GM19023 (cell line): Measurements from ENCODE around the gene KCNC3.

ENCODE experiments used
- ATAC-seq: cut with Tn5 transposase; IDR thresholded peaks from one replicate; pipeline ENCODE4 v1.9.1; 2021; ENCODE audit warnings: mild to moderate bottlenecking, moderate library complexity; ENCODE audit not compliant: unreplicated experiment

KCNC3 gene

DNA sequence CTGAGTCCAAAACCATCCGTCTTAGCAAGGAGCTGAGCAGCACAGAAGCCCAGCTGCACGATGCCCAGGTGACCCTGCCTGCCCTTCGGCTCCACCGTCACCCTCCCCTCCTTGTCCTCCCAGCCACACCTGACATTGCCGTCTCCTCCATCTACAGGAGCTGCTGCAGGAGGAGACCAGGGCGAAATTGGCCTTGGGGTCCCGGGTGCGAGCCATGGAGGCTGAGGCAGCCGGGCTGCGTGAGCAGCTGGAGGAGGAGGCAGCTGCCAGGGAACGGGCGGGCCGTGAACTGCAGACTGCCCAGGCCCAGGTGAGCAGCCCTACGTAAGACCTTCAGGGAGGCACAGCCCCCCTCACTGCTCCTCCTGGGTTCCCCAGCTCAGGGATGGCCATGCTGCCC is 49.1 kb downstream of the KCNC3 start:
- no peak for ATAC-seq

DNA sequence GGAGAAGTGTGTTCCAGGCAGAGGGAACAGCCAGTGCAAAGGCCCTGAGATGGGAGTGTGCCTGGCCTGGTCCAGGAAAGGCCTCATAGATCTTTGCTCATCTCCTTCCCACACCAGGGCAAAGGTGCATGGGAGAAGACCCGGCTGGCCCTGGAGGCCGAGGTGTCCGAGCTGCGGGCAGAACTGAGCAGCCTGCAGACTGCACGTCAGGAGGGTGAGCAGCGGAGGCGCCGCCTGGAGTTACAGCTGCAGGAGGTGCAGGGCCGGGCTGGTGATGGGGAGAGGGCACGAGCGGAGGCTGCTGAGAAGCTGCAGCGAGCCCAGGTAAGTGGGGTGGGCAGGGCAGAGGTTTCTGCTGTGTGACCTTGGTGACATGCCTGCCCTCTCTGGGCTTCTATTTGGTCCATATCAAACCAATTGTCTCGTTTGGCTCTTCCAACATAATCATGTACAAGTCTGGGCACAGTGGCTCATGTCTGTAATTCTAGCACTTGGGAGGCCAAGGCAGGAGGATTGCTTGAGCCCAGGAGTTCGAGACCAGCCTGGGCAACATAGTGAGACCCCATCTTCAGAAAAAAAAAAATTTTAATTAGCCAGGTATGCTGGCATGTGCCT is 51.1 kb downstream of the KCNC3 start:
- ATAC-seq, result no peak

DNA sequence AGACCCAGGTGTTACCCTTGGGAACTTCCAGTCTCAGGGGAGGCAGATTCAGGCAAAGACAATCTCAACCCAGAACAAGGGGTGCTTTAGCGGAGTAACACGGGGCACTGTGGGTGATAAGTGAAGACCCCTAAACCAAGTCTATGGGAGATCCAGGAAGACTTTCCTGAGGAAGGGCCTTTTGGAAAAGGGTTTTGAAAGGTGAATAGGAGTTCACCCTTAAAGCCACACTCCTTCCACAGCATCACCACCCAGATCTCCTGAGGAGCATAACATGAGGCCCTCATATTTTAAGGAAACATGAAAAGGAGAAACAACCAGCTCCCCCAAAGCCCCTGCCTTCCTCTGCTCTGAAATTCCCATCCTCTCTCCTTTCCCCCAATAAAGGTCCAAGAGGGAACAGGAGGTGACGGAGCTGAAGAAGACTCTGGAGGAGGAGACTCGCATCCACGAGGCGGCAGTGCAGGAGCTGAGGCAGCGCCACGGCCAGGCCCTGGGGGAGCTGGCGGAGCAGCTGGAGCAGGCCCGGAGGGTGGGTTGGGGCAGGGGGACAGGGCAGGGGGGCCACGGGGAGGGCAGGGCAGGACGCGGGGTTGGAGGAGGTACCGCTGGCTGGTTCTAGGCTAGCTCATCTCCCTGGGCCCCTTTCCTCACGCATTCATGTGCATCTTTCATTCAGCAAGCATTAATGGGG is 52.7 kb downstream of the KCNC3 start:
- no peak for ATAC-seq

DNA sequence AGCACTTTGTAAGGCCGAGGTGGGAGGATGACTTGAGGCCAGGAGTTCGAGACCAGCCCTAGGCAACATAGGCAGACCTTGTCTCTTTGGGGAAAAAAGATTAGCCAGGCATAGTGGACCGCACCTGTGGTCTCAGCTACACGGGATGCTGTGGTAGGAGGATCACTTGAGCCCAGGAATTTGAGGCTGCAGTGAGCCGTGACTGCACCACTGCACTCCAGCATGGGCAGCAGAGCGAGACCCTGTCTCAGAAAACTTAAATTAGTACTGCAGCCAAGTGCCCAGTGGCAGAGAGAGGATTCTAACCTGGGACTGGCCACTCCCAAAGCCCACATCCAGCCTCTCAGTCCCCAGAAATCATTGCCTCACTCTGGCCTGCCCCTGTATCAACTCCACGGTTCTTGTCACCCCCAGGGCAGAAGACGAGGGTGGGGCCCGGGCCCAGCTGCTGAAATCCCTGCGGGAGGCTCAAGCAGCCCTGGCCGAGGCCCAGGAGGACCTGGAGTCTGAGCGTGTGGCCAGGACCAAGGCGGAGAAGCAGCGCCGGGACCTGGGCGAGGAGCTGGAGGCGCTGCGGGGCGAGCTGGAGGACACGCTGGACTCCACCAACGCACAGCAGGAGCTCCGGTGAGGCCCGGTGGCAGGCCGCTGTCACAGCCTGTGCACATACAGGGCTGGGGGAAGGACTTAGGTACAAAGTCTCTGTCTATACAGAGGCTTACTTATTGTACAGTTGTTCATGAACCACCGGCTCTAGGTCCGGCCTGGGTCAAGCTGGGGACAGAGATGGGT is 53.4 kb downstream of the KCNC3 start:
- ATAC-seq, result no peak

DNA sequence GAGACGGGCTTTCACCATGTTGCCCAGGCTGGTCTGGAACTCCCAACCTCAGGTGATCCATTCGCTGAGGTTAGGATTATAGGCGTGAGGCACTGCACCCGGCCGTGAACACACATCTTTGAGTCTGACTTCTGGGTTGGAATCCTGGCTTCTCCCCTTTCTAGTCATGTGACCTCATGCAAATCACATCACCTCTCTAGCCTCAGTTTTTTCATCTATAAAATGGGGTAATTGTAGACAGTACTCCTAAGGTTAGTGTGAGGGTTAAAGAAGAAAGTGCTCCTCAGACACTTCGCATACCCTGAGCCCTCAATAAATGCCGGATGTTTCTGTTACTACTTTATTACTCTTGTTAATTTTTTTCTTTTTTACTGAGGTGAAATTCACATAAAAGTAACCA is 55.4 kb downstream of the KCNC3 start:
- no peak for ATAC-seq

DNA sequence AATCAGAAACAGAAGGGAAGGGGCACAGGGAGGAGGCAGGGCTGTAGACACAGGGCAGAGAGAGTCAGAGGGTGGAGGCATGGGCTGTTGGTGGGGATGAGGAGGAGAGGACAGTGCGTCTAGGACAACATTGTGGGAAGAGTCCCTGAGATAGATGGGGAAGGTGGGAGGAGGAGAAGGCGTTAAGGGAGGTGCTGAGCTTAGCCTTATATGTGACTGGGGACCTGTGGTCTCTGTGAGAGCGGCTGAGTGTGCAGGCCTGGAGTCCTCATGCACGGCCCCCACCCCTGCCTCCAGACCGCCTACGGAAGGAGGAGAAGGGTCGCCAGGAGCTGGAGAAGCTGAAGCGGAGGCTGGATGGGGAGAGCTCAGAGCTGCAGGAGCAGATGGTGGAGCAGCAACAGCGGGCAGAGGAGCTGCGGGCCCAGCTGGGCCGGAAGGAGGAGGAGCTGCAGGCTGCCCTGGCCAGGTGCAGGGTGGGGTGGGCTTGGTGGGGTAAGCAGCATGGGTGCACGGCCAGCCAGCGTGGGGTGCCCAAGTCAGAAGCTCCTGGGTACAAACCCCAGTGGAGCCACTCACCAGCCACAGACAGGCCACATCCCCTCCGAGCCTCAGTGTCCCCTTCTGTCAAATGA is 56.8 kb downstream of the KCNC3 start:
- no peak for ATAC-seq

DNA sequence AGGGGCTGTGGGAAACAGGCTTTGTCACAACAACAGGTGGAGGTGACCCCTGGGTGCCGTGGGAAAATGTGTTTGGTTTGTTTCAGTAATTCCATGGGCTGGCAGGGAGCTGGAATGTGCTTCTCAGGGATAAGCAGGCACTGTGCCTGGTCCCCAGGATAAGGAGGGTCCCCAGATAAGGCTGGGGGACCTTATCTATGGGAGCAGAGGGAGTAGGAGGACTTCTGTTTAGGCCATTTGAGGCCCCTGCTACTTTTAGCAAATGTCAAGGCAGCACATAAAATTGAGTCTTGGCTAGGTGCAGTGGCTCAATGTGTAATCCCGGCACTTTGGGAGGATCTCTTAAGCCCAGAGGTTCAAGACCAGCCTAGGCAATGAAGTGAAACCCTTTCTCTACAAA is 59.5 kb downstream of the KCNC3 start:
- ATAC-seq, result no peak

DNA sequence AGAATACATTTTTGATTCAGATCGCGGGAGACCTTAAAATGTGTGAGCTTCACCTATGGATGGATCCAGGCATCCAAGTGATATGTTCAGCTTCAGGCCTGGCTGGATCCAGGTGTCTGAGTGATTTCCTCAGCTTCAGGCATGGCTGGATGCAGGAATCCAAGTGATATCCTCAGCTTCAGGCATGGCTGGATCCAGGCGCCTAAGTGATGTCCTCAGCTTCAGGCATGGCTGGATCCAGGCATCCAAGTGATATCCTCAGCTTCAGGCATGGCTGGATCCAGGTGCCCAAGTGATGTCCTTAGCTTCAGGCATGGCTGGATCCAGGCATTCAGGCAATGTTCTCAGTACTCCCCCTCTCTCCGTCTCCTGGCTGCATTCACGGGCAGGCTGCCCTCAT is 60.7 kb downstream of the KCNC3 start:
- no peak for ATAC-seq

DNA sequence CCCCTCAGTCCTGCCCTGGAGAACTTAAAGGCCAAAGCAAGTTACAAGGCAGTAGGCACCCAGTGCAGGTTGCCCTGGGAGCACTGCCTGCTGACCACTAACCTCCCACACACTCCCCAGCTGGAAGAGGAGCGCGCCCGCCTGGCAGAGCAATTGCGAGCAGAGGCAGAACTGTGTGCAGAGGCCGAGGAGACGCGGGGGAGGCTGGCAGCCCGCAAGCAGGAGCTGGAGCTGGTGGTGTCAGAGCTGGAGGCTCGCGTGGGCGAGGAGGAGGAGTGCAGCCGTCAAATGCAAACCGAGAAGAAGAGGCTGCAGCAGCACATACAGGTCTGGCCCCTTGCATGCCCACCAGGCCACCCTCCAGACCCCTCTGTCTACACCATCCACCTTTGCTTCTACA is 61.1 kb downstream of the KCNC3 start:
- no peak for ATAC-seq

DNA sequence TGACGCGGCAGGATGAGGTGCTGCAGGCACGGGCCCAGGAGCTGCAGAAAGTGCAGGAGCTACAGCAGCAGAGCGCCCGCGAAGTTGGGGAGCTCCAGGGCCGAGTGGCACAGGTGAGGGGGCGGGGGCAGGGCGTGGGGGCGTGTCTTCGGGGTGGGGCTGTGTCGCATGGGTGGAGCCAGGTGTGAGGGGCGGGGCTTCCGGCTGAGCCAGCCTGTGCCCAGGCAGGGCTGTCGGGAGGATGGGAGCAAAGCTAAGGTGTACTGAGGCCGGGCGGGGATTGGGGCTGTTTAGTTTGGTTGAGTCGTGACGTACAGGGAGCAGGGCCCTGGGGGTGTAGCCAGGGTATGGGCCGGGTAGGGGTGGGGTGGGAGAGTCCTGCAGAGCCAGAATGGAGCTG is 62.3 kb downstream of the KCNC3 start:
- no peak for ATAC-seq

DNA sequence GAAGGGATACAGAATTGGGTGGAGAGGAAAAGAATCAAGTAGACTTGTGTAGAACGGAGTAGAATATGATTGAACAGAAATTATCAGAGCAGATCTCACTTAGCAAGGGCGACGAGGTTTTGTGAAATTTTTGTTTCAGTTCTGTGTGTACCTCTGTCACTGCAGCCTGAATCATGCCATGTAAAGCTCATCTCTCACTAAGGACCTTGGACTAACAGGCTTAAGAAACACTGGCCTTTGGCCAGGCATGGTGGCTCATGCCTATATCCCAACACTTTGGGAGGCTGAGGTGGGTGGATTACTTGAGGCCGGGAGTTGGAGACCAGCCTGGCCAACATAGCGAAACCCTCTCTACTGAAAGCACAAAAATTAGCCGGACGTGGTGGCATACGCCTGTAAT is 63.1 kb downstream of the KCNC3 start:
- no peak for ATAC-seq

DNA sequence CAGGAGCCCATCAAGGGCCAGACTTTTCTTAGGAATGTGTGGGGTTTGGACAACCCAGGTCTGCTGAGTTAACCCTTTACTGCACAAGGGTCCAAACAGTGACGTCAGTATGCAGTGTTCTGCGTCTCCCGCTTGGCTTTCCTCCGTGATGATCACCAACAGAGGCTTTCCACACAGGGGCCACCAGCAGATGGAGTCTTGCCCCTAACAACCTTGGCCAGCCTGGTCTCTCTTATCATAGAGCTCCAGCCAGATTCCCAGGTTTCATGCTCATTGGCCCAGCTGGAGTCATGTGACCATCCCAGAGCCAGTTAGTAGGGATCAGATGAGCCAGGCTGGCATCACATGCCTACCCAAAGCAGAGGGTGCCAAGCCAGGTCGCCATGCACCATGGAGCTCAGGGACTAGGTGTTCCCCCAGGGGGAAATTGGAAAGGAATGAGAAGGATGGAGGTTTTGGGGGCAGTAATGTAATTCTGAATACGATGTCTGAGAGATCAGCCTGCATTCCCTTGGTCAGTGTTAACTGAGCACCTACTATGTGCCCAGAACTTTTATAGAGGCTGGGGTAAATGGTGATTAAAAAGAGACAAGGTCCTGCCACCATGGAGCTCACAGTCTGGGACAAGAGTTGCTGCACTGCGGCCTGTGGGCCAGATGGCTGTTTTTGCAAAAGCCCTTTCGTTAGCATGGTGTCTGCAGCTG is 64.5 kb downstream of the KCNC3 start:
- ATAC-seq, result no peak

DNA sequence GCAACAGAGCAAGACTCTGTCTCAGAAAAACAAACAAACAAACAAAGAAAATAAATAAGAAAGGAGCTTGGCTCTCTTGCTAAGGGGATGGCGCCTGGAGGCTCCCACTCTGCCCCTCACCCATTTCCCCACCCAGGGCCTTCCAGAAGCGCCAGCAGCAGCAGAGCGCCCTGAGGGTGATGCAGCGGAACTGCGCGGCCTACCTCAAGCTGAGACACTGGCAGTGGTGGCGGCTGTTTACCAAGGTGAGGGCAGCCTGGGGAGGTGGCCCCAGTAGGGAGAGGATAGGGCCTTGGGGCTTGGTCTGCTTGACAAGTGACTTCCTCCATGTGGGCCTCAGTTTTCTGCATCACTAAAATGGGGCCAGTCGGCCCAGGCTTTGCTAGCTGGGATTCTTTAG is 66.0 kb downstream of the KCNC3 start:
- ATAC-seq, result no peak
